ENCODE data around the gene SHROOM3.

The SHROOM3 gene

DNA sequence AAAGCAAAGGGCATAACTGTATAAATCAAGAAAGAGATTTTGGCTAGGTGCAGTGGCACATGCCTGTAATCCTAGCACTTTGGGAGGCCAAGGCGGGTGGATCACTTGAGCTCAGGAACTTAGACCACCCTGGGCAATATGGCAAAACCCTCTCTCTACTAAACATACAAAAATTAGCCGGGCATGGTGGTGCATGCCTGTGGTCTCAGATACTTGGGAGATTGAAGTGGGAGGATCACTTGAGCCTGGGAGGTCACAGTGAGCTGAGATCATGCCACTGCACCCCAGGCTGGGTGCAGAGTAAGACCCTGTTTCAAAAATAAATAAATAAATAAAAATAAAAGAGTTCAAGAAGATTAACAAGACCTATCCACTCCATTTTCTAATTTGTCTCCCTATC, 235.6 kb downstream of the SHROOM3 start:
- DNase-seq: no peak

DNA sequence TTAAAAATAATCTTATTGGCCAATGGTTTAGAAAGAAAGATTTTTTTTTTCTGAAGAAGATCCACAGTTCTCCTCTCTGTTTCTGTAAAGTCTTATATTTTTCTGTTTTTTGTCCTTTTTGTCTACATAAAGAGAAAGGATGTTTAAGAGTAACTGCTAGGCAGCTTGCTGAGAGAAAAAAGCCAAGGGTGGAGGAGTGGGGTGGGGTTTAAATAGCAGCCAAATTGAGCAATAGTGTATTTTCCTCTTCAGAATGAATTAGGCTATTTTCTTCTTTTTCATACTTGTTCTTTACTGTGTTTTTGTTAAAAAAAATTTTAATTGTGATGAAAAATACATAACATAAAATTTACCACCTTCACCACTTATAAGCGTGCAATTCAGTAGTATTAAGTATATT, 238.3 kb downstream of the SHROOM3 start:
- DNase-seq: no peak

DNA sequence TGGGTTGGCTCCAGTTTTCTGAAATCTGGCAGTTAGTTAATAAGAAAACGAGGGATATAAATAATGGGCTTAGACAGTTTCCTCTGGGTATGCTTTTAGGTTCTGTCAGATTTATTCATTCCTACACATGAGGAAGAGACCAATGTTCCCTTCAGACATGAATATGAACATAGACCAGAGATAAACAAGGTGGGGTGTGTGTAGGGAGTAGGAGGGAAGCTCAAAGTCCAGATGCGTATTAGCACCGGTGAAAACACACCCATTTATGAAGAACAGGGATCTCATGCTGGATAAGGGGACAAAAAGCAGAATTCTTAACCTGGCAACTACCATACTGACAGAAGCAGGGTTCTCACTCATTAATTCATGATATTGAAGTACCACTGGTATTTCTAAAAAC, 240.0 kb downstream of the SHROOM3 start:
- no peak for DNase-seq

DNA sequence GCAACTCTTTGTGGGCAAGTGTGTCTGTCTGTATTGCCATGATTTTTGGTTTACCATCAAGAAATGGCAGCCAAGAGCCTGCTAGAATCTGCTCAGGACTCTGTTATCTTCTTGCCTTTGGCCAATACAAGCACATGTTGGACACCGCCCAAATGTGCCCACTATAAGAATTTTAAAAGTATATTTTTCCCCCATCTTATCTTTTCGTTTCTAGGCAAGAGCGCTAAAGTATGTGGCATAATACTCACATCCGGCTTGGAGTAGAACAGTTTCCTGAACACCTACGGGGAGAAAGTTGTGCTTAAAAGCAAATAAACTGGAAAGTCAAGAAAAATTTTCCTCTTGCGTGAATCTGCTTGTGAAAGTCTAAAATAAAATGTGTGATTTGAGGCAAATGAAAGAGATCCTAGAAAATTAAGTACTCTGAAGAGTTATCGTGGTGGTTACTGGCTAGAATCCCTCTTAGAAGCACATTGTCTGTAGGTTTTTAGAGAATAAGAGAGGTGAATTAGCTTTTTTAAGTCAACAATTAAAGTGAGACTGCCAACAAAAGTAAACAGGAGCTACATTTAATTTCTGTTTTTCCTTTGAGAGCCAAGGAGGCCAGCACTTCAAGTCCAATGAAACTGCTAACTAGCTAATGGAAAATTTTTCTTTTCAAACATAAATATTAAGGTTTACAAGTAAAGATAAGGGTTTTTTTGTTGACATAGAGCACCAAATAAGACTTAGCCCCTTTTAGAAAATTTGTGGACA, 242.7 kb downstream of the SHROOM3 start:
- DNase-seq: no peak

DNA sequence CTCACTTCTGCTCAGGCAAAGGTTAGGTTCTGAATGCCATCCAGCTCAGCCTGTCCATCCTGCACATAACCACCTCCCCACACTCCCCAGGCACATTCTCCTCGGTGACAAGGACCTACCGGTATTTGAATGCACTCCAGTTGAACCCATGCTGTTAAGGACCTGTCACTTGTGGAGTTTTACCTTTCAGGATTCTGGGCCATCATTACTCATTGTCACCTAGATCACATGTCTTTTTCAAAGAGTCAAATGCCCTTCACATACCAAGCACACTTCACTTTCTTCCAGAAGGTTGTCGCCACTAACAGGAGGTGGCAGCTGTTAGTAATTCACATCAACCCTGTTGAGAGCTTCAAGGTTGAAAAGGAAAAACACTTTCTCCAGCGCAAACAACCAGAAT, 244.7 kb downstream of the SHROOM3 start:
- no peak for DNase-seq

DNA sequence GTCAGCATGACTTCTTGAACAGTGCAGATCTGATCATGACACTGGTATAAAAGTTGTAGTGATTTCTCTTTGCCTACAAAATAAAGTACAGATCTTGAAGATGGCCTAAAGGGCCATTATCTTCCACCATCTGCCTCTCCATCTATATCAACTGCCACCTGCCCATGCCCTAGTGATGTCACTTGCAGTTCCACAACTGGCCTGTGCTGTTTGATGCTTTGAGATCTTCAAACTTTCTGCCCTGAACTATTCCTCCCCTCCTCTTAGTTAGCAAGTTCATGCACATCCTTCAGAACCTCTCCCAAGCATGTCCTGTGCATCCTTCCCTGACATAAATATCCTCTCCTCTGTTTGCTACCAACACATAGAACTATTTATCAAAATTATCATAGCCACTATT, 245.9 kb downstream of the SHROOM3 start:
- no peak for DNase-seq

DNA sequence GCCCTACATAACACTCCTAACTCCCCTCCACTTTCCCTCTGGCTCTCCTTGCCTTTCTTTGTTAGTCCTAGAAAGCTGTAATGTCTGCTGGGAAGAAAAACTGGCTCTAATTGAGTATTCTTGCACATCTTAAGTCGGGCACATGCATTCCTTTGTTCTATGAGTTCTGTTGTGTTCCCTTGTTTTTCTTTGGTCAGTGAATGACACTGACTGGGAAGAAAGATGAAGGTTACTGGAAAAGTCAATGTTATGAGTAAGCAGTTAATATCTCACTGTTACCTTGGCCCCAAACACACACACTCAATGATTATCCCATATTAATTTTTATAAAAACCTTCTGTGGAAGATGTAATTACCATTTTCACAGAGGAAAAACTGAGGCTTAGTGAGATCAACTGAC, 247.0 kb downstream of the SHROOM3 start:
- no peak for DNase-seq

DNA sequence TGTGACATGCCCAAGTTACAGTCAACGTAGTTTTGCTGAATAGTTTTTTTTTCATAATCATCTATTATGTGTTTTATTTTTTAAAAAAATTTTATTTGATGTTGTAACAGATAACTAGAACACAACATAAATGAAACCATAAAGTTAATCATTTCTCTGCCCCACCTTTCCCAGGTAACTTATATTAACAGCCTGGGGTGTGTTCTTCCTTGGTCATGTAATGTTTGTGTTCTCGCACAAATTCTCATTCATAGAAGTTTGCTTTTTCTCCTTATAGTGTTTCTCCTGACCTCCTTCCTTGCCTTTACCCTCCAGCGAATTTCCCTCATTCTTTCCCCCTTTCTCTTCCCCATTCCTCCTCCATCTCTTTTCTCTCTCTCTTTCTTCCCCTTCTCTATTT, 248.1 kb downstream of the SHROOM3 start:
- no peak for DNase-seq

DNA sequence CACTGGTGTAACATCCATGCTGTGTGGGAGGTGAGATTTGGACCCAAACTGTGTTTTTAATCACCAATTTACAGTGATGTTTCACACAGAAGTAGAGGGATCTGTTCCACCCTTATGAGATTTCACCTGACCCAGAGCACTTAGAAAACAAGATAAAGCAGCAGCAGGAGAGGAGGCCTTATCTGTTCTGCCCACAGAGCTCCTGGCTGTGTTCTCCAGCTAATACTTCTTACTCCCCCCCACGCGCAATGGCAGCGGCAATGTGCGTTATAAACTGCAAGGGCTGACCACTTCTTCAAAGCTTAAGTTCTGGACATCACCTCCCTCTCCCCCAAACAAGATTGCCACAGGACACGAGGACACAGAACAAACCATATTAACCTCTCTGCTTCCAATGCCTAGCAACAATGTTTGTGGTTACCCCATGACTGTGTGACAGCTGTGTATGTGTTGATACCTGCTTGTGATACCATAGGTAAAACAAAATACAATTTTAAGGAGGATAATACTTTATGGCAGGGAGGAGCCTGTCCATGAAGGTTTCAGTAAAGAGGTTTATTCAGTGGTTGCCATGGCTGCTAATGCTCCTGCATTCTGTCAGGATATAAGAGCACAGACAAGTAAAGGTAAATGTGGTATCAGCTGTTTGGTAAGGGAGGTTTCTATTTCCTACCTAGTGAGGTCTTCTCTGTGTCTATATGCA, 252.9 kb downstream of the SHROOM3 start:
- DNase-seq: no peak

DNA sequence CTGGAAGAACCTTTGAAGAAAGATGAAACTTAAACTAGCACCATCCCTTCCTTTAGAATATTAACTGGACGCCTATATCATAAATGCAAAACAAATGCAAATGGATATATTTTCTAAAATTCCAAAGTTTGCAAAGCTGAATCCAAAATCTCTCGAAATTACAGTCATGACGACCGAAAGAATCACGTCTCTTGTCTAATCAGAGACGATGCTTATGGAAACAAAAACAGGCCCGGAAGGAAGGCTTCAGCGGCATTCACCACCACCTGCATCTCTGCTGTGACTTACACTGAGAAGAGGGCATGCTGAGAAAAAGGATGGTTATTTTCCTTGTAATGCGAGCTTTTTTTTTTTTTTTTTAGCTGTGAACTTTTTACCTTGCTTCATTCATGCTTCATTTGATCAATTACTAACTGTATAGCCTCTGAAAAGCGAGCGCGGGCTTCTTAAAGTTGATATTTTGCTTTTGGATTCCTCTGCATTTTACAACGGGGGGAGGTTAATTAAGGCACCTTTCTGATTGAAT, 253.7 kb downstream of the SHROOM3 start:
- DNase-seq: no peak

DNA sequence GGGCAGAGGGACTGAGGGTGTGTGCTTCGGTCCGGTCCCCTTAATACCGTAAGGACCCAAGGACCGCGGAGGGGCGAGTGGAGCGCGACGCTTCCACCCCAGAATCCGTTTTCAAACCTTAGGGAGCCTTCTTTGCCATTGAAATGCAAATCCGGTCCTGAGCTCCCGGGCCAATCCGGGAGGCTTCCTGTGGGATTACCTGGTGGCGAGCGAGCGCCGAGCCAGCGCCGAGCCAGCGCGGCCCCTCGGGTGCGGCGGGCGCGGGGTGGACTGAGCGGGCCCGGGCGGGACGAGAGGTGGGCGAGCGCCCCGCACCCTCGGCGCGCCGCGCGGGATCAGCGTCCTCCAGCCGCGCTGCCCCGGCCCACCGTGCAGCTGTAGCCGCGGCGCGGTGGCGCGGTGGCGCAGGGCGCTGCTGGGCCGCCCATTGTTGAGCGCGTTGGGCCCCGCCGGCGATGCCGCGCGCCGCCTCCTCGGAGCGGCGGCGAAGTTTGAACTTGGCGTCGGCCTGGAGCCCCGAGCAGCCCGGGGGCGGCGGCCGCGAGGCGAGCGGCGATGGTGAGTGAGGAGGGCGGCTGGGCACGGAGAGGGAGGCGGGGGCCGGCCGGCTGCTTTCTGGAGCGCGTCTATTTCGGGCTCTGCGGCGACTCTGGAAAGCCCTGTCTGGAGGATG, 254.3 kb downstream of the SHROOM3 start:
- peak; percentile 65 for DNase-seq

DNA sequence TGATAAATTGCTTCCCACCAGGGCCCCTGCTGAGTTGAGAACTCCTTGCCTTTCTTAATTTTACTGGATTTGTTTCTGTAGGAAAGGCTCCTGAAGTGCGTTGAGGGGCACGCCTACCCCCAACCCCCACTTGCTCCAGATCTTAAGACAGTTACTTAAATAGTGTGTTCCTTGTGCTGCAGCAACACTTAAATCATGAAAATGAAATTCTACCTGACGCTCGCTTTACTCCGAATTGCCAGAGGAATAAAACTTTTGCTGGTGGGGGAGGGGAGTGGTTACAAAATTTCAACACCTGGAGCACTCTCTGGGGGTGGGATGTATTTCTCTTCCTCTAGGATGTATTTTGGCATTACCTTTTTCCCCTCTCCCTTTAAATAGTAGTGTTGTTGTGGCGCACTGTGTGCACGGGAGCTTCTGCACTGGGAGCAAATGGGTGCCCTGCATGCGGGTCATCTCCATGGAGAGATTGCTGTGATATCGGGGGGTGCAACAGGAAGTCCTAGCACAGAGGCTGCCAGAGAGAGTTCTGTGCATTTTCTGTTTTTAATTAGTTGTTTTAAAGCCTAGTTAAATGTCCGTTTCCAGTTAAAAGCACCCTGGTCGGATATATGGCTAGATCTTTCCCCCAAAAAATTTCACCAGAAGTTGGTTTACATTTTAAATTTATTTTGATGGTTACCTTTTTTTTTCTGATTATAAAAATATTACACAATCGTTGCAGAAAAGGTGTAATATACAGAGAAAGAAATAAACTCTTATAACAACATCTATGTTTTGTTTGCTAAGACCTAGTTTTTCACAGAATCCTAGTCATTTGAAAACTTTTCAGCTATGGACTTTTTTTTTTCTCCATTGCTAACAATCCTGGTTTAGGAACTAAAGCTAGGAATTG, 255.2 kb downstream of the SHROOM3 start:
- no peak for DNase-seq

DNA sequence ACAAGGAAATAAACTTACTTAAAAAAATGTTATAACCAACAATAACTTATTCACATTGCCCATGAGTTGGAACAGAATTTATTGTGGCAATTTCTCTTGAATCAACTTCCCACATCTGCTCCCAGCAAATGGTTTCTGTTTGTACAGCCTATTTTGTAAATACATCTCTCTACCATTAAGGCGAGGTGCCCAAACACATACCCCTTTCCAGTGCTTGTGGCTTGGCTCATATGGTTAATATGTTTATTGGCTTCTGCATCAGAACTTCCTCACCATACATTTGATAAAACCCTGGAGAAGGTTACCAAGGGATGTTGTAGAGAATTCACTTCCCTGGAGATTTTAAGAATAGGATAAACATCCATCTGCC, 255.9 kb downstream of the SHROOM3 start:
- DNase-seq: no peak

DNA sequence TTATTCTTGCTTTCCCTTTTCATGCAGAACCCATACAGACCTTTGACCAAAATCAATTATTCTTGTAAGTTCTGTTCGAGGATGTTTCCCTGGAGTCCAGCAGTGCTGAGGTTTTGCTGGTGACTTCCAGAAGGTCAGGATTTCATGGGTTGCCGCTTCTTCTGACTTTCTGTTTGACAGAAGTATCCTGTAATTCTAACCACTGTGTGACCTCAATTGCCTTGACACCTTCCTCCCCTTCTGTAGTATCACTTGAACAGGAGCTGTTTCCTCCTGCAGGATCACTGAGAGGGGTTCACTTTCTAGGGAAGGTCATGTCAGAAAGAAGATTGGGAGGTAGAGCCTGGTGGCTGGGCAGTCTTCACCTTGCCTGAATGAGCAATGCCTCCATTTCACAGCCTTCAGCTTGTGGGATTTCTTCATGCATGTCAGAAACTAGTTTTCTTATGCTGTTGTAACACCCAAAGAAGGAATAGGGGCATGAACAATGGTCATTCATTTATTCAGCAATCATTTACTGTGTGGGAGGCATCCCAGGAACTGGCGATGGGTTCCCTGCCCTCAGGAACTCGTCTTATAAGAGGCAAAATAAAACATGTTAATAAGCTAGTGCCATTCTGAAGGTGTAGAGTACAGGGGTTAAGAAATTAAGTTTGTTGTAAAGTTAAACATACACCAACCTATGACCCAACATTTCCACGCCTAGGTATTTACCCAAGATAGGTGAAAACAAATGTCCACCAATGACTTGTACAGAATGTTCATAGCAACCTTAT, 257.0 kb downstream of the SHROOM3 start:
- DNase-seq: no peak

DNA sequence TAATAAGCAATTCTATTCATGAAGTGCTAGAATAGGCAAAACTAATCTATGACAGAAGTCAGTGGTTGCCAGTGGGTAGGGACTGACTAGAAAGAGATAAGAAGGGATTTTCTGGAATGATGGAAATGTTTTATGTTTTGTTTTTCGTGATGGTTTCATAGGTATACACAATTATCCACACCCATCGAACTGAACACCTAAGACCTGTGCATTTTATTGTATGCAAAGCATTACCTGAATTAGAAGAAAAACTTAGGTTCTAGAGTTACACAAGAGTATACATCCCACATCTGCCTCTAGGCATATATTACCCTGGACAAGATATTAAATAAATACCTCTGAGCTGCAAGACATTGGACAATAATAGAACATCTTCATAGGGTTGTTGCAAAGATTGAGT, 257.7 kb downstream of the SHROOM3 start:
- no peak for DNase-seq

DNA sequence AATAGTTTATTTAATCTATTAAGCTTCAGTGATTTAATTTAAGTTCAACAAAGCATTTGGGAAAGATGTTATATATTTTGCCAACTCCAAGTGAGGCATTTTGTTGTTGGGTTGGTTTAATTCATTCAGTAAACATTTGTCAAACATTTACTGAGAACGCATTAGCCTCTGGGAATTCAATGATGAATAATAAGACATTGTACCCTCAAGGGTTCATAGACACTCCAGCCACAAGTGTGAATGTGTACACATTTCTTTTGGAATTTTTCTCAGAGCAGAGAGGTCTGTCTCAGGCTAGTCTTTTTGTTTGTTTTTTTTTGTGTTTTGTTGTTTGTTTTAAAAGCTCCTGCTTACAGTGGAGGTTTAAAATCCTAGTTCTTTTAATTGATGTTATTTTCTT, 259.0 kb downstream of the SHROOM3 start:
- no peak for DNase-seq

DNA sequence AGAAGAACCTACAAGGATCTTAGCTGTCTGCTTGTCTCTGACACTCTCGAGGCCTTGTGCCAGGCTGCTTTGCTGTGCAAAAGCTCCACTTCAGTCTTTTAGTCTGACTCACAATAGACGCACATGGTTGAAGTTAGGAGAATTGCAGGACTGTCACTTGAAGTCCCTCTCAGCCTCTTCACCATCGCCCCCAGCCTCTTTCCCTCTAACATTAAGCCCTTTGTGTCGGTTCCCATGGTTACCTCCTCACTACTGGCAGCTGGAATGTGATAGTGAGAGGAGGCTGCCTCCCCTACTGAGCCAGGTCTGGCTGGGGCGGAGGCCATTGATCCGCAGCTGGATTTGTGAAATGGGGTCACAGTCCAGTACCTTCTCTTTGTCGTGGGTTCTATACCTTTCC, 261.1 kb downstream of the SHROOM3 start:
- DNase-seq: no peak

DNA sequence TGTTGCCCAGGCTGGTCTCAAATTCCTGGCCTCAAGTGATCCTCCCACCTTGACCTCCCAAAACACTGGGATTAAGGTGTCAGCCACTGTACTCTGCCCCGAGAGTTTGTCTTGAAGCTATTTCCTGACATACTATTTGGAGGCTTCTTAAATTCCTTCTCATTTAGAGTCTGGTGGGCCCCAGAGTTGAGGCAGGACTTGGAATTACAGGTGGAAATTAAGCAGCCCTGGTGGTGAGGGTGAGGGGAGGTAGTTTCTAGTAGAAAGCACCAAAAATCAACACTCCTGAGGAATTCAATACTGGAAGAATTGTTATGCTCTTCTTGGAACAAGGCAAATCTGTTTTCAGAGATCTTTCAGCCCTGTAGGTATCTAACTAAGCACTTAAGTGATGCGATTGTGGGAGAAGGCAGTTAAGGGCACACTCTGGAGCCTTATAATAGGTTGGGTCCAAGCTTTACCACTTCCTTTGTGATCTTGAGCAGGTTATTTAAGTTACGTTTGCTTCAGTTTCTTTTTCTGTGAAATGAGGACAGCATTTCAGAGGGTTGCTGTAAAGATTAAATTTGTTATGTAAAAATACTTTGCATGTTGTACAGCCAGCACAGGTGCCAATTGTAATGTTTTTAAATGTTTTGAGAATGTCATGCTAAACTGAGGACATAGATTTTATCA, 262.2 kb downstream of the SHROOM3 start:
- no peak for DNase-seq

DNA sequence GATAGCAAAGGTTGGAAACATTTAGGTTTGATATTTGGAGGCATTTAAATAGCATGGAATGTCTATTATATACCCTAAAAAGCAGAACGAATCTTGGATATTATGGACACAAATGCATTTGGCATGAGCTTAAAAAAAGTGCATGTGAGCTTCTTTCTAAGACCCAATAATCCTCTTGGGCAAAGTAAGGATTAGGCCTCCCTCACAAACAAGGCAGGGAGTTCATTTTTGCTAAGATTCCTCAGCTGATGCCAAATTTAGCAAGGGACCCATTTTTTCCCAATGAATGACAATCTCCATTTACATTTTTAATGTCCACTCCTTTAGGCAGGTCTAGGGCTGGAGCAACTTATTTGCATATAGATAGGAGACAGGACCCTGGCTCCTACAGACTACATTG, 263.1 kb downstream of the SHROOM3 start:
- DNase-seq: no peak

DNA sequence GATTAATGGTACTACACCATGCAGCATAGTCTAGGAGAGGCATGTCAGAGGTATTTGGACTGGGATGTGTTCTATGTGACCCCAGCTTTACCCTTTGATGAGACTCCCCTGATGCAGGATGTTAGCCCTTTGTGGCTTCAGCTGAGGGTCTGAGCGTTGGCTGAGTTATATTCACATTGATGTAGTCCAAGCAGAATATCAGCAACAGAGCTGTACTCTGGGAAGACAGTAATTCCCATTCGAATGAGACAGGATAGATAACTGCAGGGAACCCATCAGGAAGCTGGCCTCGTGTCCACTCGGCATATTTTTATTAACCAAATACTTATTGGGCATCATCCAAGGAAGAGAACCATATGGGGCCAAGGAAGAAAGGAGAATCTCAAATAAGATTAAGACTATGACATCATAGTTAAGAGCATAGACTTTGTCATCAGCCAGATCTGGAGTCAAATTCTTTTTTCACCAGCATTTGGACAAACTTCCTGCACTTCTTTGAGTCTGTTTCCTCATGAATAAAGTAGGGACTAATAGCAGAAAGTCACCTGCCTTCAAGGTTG, 264.8 kb downstream of the SHROOM3 start:
- no peak for DNase-seq

DNA sequence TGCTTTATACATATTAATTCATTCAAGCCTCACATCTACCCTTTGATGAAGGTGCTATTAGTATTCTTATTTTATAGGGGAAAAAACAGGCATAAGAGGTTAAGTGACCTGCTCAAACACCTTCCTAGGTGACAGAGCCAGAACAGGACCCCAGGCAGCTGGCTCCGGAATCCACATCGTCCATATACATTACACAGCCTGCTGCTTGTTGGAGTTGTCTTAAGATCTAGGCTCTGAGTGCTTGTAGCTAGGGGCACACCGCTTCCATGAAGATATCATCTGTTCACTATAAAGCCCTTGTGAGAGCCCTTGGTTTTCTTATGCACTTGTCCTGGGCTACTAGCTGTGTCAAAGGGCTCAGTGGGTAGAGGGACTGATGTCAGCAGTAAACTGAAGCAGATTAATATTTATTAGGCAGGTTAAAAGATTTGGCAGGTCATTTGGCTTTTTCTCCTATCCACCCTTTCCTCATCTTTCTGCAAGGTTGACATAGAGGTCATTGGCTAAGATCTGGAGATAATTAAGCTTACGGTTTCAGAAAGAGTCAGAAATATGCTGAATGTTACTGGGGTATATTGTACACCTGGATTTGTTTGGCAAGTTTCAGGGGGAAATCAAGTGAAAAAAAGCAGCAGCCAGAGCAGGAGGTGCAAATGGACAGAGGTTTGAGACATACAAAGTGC, 267.6 kb downstream of the SHROOM3 start:
- no peak for DNase-seq
